NCI-H69 (cell line): ENCODE data around the gene RFTN1.

Source experiments
- DNase-seq: peaks from one replicate; lab custom pipeline; 2025; lab: John Stamatoyannopoulos, UW

RFTN1 gene

GRCh38 chr3:16377196-16377595 is 136.3 kb downstream of the RFTN1 start:
- no peak for DNase-seq

DNA sequence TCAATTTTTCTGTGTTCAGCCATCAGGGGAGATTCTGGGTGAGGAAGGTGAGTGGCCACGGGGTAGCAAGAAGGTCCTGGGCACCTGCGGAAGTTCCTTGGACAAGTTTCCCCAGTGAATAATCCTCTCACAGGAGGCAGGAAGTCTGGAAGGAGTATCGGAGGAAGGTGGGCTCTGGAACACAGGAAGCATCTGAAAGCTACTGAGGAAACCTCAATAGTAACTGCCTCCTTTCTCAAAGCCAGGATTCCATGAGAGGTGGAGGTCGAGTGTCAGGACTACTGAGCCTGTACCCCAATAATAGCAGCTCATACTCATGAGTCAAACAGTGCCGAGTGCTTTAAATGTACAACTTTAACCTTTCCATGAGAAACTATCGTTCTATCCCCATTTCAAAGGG is 137.6 kb downstream of the RFTN1 start:
- DNase-seq: no peak

DNA sequence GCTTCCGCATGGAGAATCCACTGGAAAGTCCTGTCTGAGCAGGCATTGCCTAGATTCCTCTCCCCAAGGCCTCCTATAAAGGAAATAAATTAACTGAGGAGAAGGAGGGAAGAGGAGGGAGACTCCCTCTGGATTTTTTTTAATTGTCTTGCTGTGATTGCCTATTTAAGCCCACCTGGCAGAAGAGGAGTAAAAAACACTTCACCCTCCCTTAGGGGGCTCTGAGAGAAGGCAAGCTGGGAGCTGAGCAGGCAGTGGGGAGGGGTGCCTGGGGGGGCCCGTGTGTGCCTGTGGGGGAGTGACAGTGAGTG is 138.6 kb downstream of the RFTN1 start:
- no peak for DNase-seq

GRCh38 chr3:16374047-16374934 is 139.2 kb downstream of the RFTN1 start:
- no peak for DNase-seq

DNA sequence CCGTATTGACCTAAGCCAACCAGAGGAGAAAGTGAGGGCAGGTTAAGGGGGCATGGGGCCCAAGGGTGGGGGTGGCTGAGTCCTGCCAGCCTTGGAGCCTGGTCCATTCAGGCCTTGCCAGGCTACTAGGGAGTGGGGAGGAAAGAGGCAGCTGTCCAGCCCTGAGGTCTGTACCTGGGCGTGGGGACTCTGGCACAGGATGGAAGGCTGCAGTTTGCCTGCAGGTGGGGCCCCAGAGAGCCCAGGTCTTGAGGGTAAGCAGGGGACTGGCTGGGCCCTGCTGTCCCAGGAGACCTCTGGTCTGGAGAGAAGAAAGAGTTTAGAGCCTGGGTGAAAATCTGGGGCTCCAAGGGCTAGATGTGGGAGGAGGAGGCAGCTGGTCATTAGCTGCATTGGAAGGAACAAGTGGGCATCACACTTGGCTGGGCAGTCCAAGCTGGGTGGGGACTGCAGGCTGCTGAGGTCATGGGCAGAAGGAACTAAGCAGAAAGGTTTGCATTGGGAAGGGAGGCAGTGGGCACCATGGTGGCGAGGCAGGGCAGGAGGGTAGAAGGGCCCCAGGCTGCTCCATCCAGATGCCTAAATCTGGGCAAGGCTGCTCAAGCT is 140.1 kb downstream of the RFTN1 start:
- no peak for DNase-seq

DNA sequence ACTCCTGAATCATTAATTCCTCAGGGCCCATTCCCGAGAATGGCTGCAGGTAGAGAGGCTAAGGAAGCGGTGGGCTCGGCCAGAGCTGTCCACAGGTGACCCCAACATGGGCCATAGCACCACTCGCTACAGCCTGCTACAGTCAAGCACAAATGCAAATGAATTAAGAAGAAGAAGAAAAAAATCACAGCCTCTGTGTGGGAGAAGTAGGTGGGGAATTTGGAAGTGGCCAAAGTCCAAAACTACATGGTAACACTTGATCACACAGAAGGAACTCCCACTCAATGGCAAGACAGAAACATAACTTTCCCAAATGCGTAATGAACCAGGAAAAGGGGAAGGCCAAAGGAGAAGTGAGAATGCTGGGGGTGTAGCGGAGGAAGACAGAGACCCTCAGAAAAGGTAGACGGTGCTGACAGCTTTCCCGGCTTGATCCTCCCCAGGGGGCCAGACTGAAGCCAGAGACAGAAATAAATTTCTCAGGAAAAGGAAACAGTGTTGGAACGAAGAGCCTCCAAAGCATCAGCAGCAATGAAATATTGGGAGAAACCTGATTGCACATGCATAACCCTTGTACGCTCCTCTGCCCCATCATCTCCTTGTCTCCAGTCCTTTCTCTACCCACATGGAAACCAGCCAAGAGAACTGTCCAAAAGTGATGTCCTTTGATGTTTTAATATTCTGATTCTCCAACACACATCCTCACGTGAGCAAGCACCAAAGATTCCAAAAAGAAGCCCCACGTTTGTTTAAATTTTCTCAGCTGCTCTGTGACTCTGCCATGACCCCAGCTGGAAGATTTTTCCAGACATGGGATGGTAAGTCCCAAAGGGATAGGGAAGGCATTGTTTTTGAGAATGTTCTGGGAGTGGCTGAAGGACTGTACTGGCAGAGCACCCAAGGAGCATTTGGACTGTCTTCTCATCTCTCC is 140.9 kb downstream of the RFTN1 start:
- no peak for DNase-seq

DNA sequence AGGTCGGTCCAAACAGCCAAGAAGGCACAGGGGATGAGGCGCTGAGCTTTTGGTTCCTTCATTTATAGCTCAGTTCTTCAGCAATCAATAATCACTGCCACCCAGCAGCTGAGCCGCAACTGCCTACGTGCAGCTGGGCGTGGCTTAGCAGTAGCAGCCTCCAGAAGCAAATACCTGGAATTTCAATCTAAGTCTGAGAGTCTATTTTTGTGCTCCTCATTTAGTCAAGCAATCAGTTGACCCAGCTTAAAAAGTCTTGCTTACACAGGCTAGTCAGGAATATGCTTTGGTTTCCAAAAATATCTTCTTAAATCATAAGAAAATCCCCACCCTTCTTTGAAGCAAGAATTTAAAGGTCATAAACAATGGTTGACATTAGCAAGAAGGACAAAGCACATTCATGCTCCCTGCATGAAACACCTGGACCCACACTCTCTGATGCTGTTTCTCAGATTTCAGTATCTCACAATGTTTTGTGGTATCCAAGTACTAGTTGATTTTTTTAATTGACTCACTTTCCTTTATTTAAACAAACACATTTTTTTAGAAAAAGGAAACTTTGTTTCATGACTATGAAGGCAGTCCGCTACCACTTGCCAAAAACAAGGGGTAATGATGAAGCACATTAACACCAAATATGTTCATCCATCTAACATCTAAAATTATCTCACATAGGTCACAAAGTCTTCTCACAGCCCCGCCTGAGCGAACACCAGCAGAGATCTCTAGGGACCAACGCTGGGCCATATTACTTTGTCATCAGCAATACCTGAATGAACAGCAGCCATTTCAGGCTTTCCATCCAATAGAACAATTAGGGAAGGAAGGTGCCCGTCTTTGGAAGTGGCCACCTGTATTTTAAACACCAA is 142.4 kb downstream of the RFTN1 start:
- peak; percentile 43 for DNase-seq

DNA sequence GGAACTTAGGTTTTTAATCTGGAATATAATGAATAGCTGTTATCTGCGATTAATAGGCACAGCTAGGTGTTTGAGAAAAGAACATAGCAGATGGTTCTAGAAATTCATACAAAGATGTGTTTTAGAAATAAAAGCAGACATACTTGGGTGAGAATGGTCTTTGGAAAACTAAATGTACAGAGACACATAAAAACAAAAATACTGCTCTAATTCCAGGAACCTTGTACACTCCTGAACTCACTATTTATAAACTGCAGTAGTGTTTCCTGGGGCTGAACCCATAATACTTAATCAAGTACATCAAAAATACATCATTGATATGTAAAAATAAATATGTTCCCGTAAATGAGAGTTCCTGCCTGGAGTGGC is 143.0 kb downstream of the RFTN1 start:
- DNase-seq: no peak

DNA sequence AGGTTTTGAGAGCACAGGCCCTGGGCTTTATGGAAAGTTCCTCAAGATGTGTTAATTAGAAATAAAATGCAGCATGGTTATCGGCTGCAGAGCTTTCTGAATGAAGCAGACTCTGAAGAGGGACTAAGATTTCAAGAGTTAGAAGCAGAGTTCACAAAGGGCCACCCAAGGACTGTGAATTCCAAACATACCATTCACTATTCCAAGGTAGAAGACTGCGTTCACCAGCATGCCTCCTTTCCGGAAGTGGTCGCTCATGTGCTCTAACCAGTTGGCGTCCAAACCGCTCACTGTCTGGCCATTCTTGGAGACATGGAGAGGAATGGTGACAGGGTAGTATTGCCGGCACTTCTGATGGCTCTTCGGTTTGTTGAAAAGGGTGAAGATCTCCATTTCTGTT is 143.6 kb downstream of the RFTN1 start:
- no peak for DNase-seq

DNA sequence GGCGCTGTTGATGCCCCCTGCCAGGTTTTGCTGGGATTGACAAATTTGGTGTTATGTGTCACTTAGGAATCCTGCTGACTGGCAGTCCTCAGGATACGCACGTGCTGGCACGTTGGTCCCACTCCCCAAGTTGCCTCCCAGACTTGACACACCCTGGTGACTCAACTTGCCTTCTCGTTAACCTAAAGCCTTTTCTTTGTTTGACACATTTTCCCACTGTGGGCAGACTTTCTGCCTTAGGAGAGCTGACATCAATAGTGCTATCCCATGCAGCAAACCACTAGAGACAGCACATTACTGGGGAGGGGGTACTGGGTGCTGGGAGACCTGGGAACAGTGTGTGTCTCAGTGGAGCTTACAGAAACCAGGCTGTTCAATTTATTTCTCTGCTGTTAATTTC is 144.2 kb downstream of the RFTN1 start:
- no peak for DNase-seq

GRCh38 chr3:16366581-16366980 is 146.9 kb downstream of the RFTN1 start:
- DNase-seq: no peak

- no peak for DNase-seq
These were observed 147.9 kb downstream of the RFTN1 start for GRCh38 chr3:16365491-16366128.

DNA sequence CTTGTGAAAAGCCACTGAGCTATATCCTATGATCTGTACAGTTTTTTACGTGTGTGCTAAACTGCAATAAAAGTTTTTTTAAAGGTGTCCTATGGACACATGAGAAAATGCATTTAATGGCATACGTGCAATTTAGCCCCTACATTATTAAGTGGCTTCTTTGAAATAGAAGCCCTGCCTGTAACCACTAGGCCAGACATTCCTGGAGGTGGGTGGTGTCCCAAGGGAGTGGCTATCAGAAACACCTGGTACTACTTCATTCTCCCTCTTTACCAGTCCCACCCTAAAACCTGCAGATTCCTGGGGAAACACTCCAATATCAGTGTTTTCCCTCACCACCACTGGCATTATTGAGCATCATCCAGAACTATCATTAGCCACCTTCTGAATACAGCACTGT is 148.5 kb downstream of the RFTN1 start:
- DNase-seq: no peak

GRCh38 chr3:16364323-16364722 is 149.2 kb downstream of the RFTN1 start:
- DNase-seq: no peak

GRCh38 chr3:16363636-16364035 is 149.9 kb downstream of the RFTN1 start:
- no peak for DNase-seq

DNA sequence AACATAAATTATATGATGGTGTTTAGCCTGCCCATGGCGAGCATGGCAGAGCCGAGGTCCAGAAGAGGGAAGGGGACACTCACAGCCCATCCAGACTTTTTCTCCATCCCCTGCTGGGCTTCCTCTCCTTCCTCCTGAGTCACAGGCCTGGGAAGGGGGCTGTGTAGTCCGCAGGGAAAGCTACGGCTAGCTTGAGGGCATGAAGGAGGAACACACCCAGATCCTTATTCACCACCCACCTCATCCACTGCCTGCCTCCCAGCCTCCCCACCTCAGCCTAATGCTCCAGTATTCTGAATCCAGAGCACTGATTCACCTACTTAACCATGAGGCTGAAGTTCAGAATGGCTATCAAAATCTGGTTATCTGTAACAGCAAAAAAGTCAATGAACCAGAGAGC is 150.7 kb downstream of the RFTN1 start:
- no peak for DNase-seq

- DNase-seq: no peak
These were observed 152.4 kb downstream of the RFTN1 start for GRCh38 chr3:16361087-16361486.

DNA sequence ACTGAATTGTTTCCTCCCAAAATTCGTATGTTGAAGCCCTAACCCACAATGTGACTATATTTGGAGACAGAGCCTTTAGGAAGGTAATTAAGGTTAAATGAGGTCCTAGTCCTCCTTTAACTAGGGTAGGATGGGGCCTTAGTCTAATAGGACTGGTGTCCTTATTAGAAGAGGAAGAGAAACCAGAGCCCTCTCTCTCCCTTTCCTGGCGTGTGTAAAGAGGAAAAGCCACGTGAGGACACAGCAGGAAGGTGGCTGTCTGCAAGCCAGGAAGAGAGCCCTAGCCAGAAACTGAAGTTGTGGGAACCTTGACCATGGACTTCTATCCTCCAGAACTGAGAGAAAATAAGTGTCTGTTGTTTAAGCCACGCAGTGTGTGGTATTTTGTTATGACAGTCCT is 154.2 kb downstream of the RFTN1 start:
- DNase-seq: no peak

- no peak for DNase-seq
These were observed 155.2 kb downstream of the RFTN1 start for GRCh38 chr3:16358336-16358735.

DNA sequence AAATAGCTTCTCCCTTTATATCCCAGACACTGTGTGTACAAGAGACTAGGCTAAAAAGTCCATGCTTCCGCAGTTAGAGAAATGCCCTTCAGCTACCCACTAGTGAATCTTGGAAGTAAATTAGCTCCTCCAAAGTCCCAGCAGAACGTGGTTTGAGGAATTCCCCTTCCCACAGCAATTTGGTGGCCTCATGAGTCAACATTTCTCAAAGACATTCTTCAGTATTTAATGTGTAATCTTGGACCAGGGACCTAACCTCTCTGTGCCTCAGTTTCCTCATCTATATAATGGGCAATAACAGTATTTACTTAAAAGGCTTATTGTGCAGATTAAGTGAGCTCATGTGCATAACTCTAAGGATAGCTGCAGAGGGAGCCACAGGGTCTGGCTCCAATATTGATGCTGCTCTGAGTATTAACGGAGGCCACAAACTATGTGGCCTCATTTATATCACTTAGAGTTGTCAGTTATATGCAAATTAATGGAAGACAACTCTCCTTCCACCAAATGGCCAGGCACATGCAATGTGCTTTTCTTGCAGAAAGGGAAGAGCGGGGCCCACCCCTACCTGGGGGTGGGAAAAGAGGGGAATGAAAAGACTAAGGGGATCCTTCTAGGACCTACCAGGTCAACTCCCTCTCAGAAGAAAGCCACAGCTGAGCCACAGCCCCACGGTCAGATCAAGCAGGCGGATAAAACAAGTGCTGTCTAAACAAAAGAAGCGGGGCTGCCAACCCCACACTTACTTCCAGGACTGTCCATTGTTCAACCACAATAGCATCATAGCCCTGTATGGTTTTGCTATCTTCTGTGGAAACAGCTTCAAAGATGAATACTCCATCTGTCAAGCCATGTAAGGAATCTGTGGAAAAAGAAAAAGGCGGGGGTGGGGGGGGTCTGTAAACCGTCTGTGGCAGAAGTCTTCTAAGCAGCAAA is 156.0 kb downstream of the RFTN1 start:
- peak; percentile 4 for DNase-seq
